Testis (tissue), 3 donors: ENCODE data around the gene FUT1. TPM values are rescaled to one million over a fixed set of nuclear protein-coding genes. Genes with fewer than 3 reads are reported as not detected.
"Not testable (repeated sequence)": the region's sequence is repeated elsewhere in the genome, so short reads cannot be mapped to it uniquely, and the experiment has no call there.

Source experiments
- DNase-seq: peaks from one replicate; pipeline ENCODE4 v3.0.0-alpha.2; 2019
- H3K27ac ChIP-seq, 2 donors: fragments of 200-600 bp; sonication (generic); one replicate each; pipeline ENCODE4 v1.5.1; 2019
- H3K27me3 ChIP-seq: fragments of 200-600 bp; sonication (generic); one replicate; pipeline ENCODE4 v1.5.1; 2019
- H3K36me3 ChIP-seq: fragments of 200-600 bp; sonication (generic); one replicate; pipeline ENCODE4 v1.5.1; 2017; ENCODE audit warnings: low read depth; ENCODE audit errors: missing control alignments
- H3K4me1 ChIP-seq: fragments of 200-600 bp; sonication (generic); one replicate; pipeline ENCODE4 v1.5.1; 2019
- H3K4me3 ChIP-seq, 2 donors: fragments of 200-600 bp; sonication (generic); one replicate each; pipeline ENCODE4 v1.5.1; 2017 to 2019
- H3K9me3 ChIP-seq: fragments of 200-600 bp; sonication (generic); one replicate; pipeline ENCODE4 v1.5.1; 2017
- POLR2A ChIP-seq: fragments of 450-650 bp; IDR thresholded peaks from one replicate; pipeline ENCODE4 v1.6.1; 2017; ENCODE audit warnings: antibody characterized with exemption, mild to moderate bottlenecking, moderate library complexity
- WGBS, 2 donors: methylation state at CpG; one replicate each; pipeline ENCODE4 v1.1.5; 2018; 5-methylcytosine and 5-hydroxymethylcytosine counted together
- intact Hi-C: fragments of 100-400 bp; cut with DNase I; formaldehyde crosslinking; loops from one replicate; pipeline ENCODE4 v1.15.1; 2023; ENCODE audit warnings: low total_unique reads
- polyA plus RNA-seq: library from polyadenylated mRNA; stranded (reverse); fragments of 350-450 nt; fragmentation: Illumina TruSeq; extraction: RNeasy Lipid Tissue Mini Kit (QIAGEN cat#74804); gene quantifications from one replicate; pipeline ENCODE4 v1.2.3, GENCODE V29; 2014; ENCODE audit warnings: low read depth, low replicate concordance; ENCODE audit not compliant: insufficient read depth
- total RNA-seq, 2 donors: library from RNA; depleted of rRNA; stranded (reverse); fragments of >200 nt; gene quantifications; one replicate each; pipeline ENCODE4 v1.2.3, GENCODE V29; 2016
- TF ChIP-seq, protein P1 (sequence below), 3 experiments: fragments of 450-650 bp in 2 of 3; fragments of 200-600 bp in 1 of 3; sonication (generic) in 1 of 3; IDR thresholded peaks; one replicate each; pipeline ENCODE4 v1.5.1; 2016 to 2019; ENCODE audit warnings: antibody characterized with exemption in 3 of 3, mild to moderate bottlenecking in 2 of 3, moderate library complexity in 1 of 3

FUT1 gene
- total and polyA plus RNA-seq, 3 donors from 2014 or later: 2.0 to 5.1 (median 3.6) TPM

DNA sequence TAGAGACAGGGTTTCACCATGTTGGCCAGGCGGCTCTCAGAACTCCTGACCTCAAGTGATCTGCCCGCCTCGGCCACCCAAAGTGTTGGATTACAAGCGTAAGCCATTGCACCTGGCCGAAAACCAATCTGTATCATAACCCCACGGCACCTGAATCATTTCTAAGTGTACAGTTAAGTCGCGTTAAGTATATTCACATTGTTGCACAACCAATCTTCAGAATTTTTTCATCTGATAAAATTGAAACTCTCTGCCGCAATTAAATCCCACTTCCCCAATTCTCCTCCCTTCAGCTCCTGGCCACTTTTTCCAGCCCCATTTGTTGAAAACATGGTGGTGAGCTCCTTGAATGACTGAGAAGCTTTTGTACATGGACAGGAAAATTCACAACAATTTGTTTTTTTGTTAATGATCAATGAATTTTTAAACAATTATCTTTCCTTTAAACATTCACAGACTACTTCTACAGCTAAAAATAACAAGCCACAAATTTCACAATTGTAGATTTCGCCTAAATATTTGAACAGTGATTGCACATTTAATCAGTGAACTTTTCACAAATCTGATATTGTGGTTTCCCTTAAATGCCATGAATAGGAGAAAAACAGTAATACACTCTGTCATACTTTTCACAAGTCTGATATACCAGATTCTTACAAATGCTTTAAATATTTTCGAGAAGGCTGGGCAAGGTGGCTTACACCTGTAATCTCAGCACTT, 16.7 kb upstream of the FUT1 start:
- 73 to 83% methylated on average over 11 of the region's 11 CpGs for WGBS, 2 donors
- Histone ChIP-seq H3K4me3 (no peak overlapping the region), H3K9me3 (no peaks in the 10 kb centered on the region), H3K4me1 (peaks cover 3% of the 10 kb centered on the region), H3K27me3 (no peaks in the 10 kb centered on the region), H3K27ac (no peak overlapping the region), H3K36me3 (no peaks in the 10 kb centered on the region)
- intact Hi-C loops: no loop called here
- no peak for DNase-seq
- TF ChIP-seq POLR2A: no peak
- TF ChIP-seq, protein P1, sequence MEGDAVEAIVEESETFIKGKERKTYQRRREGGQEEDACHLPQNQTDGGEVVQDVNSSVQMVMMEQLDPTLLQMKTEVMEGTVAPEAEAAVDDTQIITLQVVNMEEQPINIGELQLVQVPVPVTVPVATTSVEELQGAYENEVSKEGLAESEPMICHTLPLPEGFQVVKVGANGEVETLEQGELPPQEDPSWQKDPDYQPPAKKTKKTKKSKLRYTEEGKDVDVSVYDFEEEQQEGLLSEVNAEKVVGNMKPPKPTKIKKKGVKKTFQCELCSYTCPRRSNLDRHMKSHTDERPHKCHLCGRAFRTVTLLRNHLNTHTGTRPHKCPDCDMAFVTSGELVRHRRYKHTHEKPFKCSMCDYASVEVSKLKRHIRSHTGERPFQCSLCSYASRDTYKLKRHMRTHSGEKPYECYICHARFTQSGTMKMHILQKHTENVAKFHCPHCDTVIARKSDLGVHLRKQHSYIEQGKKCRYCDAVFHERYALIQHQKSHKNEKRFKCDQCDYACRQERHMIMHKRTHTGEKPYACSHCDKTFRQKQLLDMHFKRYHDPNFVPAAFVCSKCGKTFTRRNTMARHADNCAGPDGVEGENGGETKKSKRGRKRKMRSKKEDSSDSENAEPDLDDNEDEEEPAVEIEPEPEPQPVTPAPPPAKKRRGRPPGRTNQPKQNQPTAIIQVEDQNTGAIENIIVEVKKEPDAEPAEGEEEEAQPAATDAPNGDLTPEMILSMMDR (IDR thresholded peaks at IDR 0.05): no peak

DNA sequence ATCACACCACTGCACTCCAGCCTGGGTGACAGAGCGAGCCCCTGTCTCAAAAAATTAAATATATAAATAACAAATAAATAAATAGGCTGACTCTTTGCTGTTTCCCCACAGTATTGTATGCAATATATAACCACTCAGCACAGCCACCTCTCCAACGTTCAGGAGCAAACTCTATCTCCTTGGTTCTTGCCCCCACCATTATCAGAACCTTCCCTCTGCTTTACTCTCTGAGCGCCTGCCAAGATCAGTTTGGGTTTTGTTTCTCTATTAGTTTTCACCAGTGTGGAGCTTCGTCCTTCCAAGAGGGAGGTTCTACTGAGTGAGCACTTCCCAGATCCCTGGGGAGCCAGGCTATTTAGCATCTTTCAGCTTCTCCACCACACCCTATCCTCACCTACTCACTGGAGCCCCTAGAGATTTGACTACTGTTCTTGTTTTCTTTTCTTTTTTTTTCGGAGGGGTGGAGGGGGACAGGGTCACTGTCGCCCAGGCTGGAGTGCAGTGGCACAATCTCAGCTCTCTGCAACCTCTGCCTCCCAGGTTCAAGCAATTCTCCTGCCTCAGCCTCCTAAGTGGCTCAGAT, 15.8 kb upstream of the FUT1 start:
- H3K27me3 ChIP-seq, H3K4me1 ChIP-seq, H3K36me3 ChIP-seq, H3K9me3 ChIP-seq, intact Hi-C loops, H3K27ac ChIP-seq, H3K4me3 ChIP-seq, DNase-seq: not testable (repeated sequence)
- WGBS, 2 donors: 39 to 45% methylated on average over 6 of the region's 6 CpGs

DNA sequence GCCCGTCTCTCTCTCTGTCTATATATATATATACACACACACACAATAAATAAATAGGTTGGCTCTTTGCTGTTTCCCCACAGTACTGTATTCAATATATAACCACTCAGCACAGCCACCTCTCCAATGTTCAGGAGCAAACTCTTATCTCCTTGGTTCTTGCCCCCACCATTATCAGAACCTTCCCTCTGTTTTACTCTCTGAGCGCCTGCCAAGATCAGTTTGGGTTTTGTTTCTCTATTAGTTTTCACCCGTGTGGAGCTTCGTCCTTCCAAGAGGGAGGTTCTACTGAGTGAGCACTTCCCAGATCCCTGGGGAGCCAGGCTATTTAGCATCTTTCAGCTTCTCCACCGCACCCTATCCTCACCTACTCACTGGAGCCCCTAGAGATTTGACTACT, 13.4 kb upstream of the FUT1 start:
- DNase-seq, H3K4me3 ChIP-seq, H3K27ac ChIP-seq, intact Hi-C loops, H3K27me3 ChIP-seq, H3K9me3 ChIP-seq, H3K4me1 ChIP-seq, H3K36me3 ChIP-seq: not testable (repeated sequence)
- WGBS, 2 donors: 47 to 50% methylated on average over 5 of the region's 5 CpGs

DNA sequence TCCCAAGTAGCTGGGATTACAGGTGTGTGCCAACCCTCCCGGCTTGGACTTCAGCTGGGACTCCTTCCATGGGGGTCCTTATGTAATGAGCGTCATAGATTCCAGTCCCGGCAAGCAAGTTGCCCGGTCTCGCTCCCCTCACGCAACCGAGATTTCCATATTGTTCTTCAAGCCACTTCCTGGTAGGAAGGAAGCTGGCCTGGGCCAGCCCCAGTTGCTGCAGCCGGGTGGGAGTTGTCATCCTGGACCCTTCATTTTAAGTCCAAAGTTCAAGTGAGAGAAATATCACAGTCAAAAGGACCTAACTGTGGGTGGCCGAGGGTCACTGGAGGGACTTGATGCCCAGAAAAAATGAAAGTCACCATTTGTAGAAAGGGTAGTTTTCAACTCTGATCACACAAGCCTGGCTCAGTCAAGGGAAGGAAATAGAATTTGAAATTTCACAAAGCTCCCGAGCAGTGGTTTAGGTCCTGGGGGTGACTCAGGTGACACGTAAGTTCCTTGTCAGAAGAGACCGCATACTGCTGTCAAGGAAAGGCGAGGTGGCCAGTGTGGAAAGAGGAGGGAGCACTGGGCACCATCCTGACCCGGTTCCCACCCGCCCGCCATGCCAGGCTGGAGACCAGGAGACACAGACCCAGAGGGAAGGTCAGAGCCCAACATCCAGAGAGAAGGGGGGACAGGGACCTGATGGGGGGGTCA, 8.2 kb upstream of the FUT1 start:
- Histone ChIP-seq H3K4me1 (peaks cover 5% of the 10 kb centered on the region), H3K27me3 (no peaks in the 10 kb centered on the region), H3K9me3 (no peaks in the 10 kb centered on the region), H3K4me3 (no peak overlapping the region), H3K27ac (no peak overlapping the region), H3K36me3 (no peaks in the 10 kb centered on the region)
- DNase-seq: no peak
- intact Hi-C loops: no loop called here
- 81 to 86% methylated on average over 14 to 16 of the region's 16 CpGs for WGBS, 2 donors
- TF ChIP-seq POLR2A: no peak
- TF ChIP-seq, protein P1 (IDR thresholded peaks at IDR 0.05): no peak

DNA sequence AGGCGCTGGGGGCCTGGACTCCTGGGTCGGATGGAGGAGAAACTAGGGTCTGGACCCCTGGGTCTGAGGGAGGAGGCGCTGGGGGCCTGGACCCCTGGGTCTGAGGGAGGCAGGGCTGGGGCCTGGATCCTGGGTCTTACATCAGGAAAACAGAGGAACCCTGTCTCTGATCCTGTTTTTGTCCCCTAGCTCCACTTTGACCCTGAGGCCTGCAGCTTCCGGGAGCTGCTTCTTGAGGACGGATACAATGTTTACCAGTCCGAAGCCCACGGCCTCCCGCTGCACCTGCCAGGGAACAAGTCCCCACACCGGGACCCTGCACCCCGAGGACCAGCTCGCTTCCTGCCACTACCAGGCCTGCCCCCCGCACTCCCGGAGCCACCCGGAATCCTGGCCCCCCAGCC, 5.3 kb upstream of the FUT1 start:
- intact Hi-C loops: no loop called here
- no peak overlapping the region for H3K4me3 ChIP-seq
- WGBS, 2 donors: 73 to 80% methylated on average over 10 to 14 of the region's 14 CpGs
- no peaks in the 10 kb centered on the region for H3K9me3 ChIP-seq
- H3K4me1 ChIP-seq: peaks cover 11% of the 10 kb centered on the region
- no peaks in the 10 kb centered on the region for H3K36me3 ChIP-seq
- TF ChIP-seq, protein P1 (IDR thresholded peaks at IDR 0.05): no peak
- TF ChIP-seq POLR2A: no peak
- H3K27ac ChIP-seq: peak overlapping the region in 1 of 2 donors; percentile 10
- H3K27me3 ChIP-seq: no peaks in the 10 kb centered on the region
- DNase-seq: no peak
